Thyroid gland (tissue), 4 donors: ENCODE measurements around the gene NNAT. TPM values are rescaled to one million over a fixed set of nuclear protein-coding genes. Genes with fewer than 3 reads are reported as not detected.
"Not testable (repeated sequence)": the region's sequence is repeated elsewhere in the genome, so short reads cannot be mapped to it uniquely, and the experiment has no call there.

Experiments used
- DNase-seq, 2 donors: peaks; one replicate each; pipeline ENCODE4 v3.0.0-alpha.2; 2019
- H3K27ac ChIP-seq, 3 donors: fragments of 200-600 bp; sonication (generic); 1 replicate in 2 of 3; 2 replicates in 1 of 3; pipeline ENCODE4 v1.5.1; 2016 to 2019; ENCODE audit warnings: mild to moderate bottlenecking in 1 of 3, moderate library complexity in 1 of 3
- H3K27me3 ChIP-seq: fragments of 200-600 bp; sonication (generic); one replicate; pipeline ENCODE4 v1.5.1; 2019
- H3K36me3 ChIP-seq, 2 donors: fragments of 200-600 bp; sonication (generic); one replicate each; pipeline ENCODE4 v1.5.1; 2016 to 2019
- H3K4me1 ChIP-seq, 2 donors: fragments of 200-600 bp; sonication (generic); one replicate each; pipeline ENCODE4 v1.5.1; 2017 to 2019
- H3K4me3 ChIP-seq, 3 donors: fragments of 200-600 bp; sonication (generic); replicated peaks in 1 of 3; 1 replicate in 2 of 3; 2 replicates in 1 of 3; pipeline ENCODE4 v1.5.1; 2016; ENCODE audit warnings: mild to moderate bottlenecking in 1 of 3
- H3K9me3 ChIP-seq: fragments of 200-600 bp; sonication (generic); one replicate; pipeline ENCODE4 v1.5.1; 2017
- POLR2A ChIP-seq, 2 donors: fragments of 450-650 bp; IDR thresholded peaks; one replicate each; pipeline ENCODE4 v1.6.1; 2017; ENCODE audit warnings: antibody characterized with exemption in 2 of 2, mild to moderate bottlenecking in 2 of 2, moderate library complexity in 1 of 2
- WGBS, 2 donors: methylation state at CpG; one replicate each; pipeline ENCODE4 v1.1.5; 2017; 5-methylcytosine and 5-hydroxymethylcytosine counted together
- intact Hi-C: fragments of 100-400 bp; cut with DNase I; formaldehyde crosslinking; loops from one replicate; pipeline ENCODE4 v1.15.1; 2023
- total RNA-seq, 4 donors: library from RNA; depleted of rRNA; stranded (reverse); fragments of >200 nt; gene quantifications; one replicate each; pipeline ENCODE4 v1.2.3, GENCODE V29; 2016
- TF ChIP-seq, protein P1 (sequence below), 6 experiments: fragments of 200-600 bp in 3 of 6; fragments of 450-650 bp in 3 of 6; sonication (generic) in 3 of 6; IDR thresholded peaks; one replicate each; pipeline ENCODE4 v1.5.1; 2016 to 2019; ENCODE audit warnings: antibody characterized with exemption in 6 of 6, mild to moderate bottlenecking in 2 of 6, inconsistent platforms in 1 of 6, moderate library complexity in 1 of 6

The NNAT gene
- total RNA-seq, 4 donors from 2014 or later, result 0.45 to 4.9 (median 1.6) TPM

DNA sequence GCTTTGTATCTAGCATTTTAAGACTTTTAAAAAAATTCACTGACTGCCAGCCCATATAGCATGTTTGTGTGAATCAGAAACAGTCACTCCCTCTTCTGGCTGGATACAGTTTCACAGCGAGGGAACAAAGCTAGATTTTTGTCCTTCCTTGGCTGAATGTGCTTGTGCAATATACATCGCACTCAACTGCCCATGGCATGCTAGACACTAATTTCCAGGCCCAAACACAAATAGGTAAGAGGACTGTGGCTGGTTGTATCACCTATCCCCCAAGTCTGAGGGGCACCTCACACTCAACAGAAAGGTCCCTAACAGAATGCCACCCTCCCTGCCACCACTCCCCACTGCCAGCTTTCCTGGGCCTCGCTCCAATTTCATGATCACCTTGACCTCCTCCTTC is 22.8 kb downstream of the NNAT start:
- Histone ChIP-seq H3K27ac (no peak overlapping the region), H3K36me3 (no peaks in the 10 kb centered on the region), H3K27me3 (no peaks in the 10 kb centered on the region), H3K4me3 (no peak overlapping the region), H3K9me3 (no peaks in the 10 kb centered on the region), H3K4me1 (no peaks in the 10 kb centered on the region)
- intact Hi-C loops, result no loop called here
- 62 to 69% methylated on average over 3 of the region's 3 CpGs for WGBS, 2 donors
- TF ChIP-seq, protein P1, sequence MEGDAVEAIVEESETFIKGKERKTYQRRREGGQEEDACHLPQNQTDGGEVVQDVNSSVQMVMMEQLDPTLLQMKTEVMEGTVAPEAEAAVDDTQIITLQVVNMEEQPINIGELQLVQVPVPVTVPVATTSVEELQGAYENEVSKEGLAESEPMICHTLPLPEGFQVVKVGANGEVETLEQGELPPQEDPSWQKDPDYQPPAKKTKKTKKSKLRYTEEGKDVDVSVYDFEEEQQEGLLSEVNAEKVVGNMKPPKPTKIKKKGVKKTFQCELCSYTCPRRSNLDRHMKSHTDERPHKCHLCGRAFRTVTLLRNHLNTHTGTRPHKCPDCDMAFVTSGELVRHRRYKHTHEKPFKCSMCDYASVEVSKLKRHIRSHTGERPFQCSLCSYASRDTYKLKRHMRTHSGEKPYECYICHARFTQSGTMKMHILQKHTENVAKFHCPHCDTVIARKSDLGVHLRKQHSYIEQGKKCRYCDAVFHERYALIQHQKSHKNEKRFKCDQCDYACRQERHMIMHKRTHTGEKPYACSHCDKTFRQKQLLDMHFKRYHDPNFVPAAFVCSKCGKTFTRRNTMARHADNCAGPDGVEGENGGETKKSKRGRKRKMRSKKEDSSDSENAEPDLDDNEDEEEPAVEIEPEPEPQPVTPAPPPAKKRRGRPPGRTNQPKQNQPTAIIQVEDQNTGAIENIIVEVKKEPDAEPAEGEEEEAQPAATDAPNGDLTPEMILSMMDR (IDR thresholded peaks at IDR 0.05), result no peak
- no peak for TF ChIP-seq POLR2A (IDR thresholded peaks at IDR 0.05)
- DNase-seq, result no peak

DNA sequence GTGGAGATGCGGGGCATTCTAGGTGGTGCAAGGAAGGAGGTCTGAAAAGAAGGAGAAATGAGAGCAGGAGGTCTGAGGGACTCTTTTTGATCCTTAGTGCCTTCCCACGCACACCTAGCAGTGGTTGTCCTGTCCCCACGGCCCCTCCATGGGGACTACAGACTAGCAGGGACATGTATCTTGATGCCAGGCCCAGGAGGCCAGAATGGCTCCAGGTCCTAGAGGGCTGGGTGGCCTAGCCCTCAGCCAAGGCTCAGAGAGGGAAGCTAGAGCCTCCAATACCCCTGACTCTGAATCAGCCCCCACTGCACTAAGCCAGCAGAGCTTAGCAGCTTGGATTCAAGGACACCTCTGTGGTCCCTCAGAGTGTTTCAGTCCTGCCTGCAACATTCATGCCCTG is 23.3 kb downstream of the NNAT start:
- TF ChIP-seq, protein P1 (IDR thresholded peaks at IDR 0.05), result no peak
- TF ChIP-seq POLR2A (IDR thresholded peaks at IDR 0.05), result no peak
- 67 to 93% methylated on average over 3 of the region's 3 CpGs for WGBS, 2 donors

DNA sequence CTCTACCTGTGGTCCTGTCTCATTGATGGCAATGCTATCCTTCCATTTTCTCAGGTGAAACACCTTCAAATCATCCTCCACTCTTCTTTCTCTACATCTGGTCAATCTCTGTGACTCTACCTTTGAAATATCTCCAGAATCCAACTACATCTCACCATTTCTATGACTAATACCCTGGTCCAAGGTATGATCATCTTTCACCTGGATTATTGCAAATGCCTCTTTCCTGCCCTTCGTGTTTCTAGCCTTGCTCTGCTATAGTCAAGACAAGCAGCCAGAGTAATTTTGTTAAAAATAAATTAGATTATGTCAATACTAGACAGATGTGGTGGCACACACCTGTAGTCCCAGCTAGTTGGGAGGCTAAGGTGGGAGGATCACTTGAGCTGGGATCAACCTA is 24.5 kb downstream of the NNAT start:
- H3K4me1 ChIP-seq, result no peaks in the 10 kb centered on the region
- no peak overlapping the region for H3K27ac ChIP-seq
- intact Hi-C loops, result no loop called here
- H3K36me3 ChIP-seq, result no peaks in the 10 kb centered on the region
- no peaks in the 10 kb centered on the region for H3K9me3 ChIP-seq
- TF ChIP-seq, protein P1 (IDR thresholded peaks at IDR 0.05), result no peak
- TF ChIP-seq POLR2A (IDR thresholded peaks at IDR 0.05), result no peak
- H3K27me3 ChIP-seq, result no peaks in the 10 kb centered on the region
- no peak overlapping the region for H3K4me3 ChIP-seq
- no peak for DNase-seq
- WGBS, 2 donors, result 84 to 96% methylated on average over 1 of the region's 1 CpG

More for the DNA sequence above, 23.3 kb downstream of the NNAT start:
- Histone ChIP-seq H3K36me3 (no peaks in the 10 kb centered on the region), H3K27ac (no peak overlapping the region), H3K9me3 (no peaks in the 10 kb centered on the region), H3K27me3 (no peaks in the 10 kb centered on the region), H3K4me3 (no peak overlapping the region), H3K4me1 (no peaks in the 10 kb centered on the region)
- no peak for DNase-seq
- intact Hi-C loops, result no loop called here

DNA sequence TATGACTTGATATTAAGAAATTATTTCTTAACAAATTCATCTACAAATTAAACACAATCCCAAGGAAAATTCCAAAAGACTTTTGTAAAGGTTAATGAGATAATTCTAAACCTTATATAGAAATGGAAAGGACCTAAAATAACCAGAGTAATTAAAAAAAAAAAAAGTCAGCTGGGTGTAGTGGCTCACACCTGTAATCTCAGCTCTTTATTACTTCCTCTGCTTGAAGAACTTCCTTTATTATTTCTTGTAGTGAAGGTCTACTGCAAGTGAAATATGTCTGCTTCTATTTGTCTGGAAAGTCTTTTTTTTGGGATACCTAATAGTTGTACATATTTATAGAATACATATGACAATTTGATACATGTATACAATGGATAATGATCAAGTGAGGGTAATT is 26.9 kb downstream of the NNAT start:
- Histone ChIP-seq H3K27ac (no peak overlapping the region), H3K36me3 (no peaks in the 10 kb centered on the region), H3K4me3 (no peak overlapping the region), H3K27me3 (no peaks in the 10 kb centered on the region), H3K9me3 (no peaks in the 10 kb centered on the region), H3K4me1 (no peaks in the 10 kb centered on the region)
- no peak for TF ChIP-seq POLR2A (IDR thresholded peaks at IDR 0.05)
- TF ChIP-seq, protein P1 (IDR thresholded peaks at IDR 0.05), result no peak
- intact Hi-C loops, result no loop called here
- DNase-seq, result no peak

DNA sequence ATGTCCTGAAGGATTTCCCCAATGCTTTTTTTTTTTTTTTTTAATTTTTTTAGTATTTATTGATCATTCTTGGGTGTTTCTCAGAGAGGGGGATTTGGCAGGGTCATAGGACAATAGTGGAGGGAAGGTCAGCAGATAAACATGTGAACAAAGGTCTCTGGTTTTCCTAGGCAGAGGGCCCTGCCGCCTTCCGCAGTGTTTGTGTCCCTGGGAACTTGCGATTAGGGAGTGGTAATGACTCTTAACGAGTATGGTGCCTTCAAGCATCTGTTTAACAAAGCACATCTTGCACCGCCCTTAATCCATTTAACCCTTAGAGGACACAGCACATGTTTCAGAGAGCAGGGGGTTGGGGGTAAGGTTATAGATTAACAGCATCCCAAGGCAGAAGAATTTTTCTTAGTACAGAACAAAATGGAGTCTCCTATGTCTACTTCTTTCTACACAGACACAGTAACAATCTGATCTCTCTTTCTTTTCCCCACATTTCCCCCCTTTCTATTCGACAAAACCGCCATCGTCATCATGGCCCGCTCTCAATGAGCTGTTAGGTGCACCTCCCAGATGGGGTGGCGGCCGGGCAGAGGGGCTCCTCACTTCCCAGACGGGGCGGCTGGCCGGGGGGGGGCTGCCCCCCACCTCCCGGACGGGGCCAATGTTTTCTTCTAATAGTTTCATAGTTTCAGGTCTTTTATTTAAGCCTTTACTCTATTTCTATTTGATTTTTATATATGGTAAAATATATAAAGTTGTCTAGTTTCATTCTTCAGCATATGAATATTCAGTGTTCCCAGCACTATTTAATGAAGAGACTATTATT is 29.3 kb downstream of the NNAT start:
- intact Hi-C loops, result not testable (repeated sequence)

DNA sequence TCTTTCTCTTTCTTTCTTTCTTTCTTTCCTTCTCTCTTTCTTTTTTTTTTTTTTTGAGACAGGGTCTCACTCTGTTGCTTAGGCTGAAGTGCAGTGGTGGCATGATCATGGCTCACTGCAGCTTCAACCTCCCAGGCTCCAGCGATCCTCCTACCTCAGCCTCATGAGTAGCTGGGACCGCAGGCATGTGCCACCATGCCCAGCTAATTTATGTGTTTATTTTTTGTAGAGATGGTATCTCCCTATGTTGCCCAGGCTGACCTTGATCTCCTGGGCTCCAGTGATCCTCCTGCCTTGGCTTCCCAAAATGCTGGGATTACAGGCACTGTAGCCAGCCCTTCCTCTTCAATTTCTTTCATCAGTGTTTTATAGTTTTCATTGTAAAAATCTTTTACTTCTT is 30.6 kb downstream of the NNAT start:
- H3K36me3 ChIP-seq, H3K27ac ChIP-seq, H3K27me3 ChIP-seq, DNase-seq, H3K4me3 ChIP-seq, intact Hi-C loops, H3K9me3 ChIP-seq, H3K4me1 ChIP-seq: not testable (repeated sequence)
- 77 to 89% methylated on average over 2 of the region's 2 CpGs for WGBS, 2 donors

More for the DNA sequence above, 29.3 kb downstream of the NNAT start:
- DNase-seq, H3K27ac ChIP-seq, H3K36me3 ChIP-seq, H3K9me3 ChIP-seq, H3K4me1 ChIP-seq, H3K4me3 ChIP-seq, H3K27me3 ChIP-seq: not testable (repeated sequence)
- 67 to 73% methylated on average over 16 of the region's 16 CpGs for WGBS, 2 donors
